ENCODE measurements around the gene ETDC.

- TF ChIP-seq POLR2A (IDR thresholded peaks at IDR 0.05) = no peak
- no peak for TF ChIP-seq CTCF (IDR thresholded peaks at IDR 0.05)
Observed at GRCh38 chrX:135315864-135316263, 6.6 kb downstream of the ETDC start.
